BJ (cell line): ENCODE measurements around the gene CYP2W1. TPM values are rescaled to one million over a fixed set of nuclear protein-coding genes. Genes with fewer than 3 reads are reported as not detected.

Source experiments
- CTCF ChIA-PET: fragments of 350-600 bp; formaldehyde crosslinking; extraction: SDS; loops from one replicate; lab custom pipeline; 2021; ENCODE audit warnings: antibody characterized with exemption, inconsistent platforms; lab: Yijun Ruan, JAX
- POLR2A ChIA-PET: fragments of 300-600 bp; sonication (Branson Sonifier 250); formaldehyde crosslinking; extraction: SDS; loops from one replicate; lab custom pipeline; 2021; ENCODE audit warnings: antibody characterized with exemption; lab: Charles Lee
- DNase-seq: peaks from one replicate; pipeline ENCODE4 v3.0.0-alpha.2; 2011; ENCODE audit warnings: low read depth
- H3K27me3 ChIP-seq: 2 replicates; pipeline ENCODE4 v1.6.0; 2011; ENCODE audit warnings: low read length; ENCODE audit not compliant: control insufficient read depth, insufficient read depth
- H3K36me3 ChIP-seq: 2 replicates; pipeline ENCODE4 v1.5.1; 2011; ENCODE audit warnings: low read length; ENCODE audit not compliant: control insufficient read depth, insufficient read depth
- H3K4me3 ChIP-seq: 2 replicates; pipeline ENCODE4 v1.5.1; 2011; ENCODE audit warnings: low read depth, mild to moderate bottlenecking, control low read depth, low read length
- CTCF ChIP-seq: IDR thresholded peaks from 2 replicates; pipeline ENCODE4 v1.5.1; 2011; ENCODE audit warnings: low read depth, mild to moderate bottlenecking, control low read depth, inconsistent platforms, low read length, moderate library complexity; ENCODE audit not compliant: insufficient read depth
- polyA plus RNA-seq: library from polyadenylated mRNA; depleted of rRNA; stranded (reverse); fragments of >200 nt; gene quantifications from 2 replicates; pipeline ENCODE4 v1.2.3, GENCODE V29; 2011

The CYP2W1 gene
- polyA plus RNA-seq, 1 experiment, result not detected

- Histone ChIP-seq H3K4me3 (no peak overlapping the region), H3K36me3 (peaks cover 16% of the 10 kb centered on the region), H3K27me3 (no peaks in the 10 kb centered on the region)
- no peak for TF ChIP-seq CTCF
- DNase-seq, result no peak
- CTCF ChIA-PET, result no interaction called here
- POLR2A ChIA-PET, result no interaction called here
Measured at GRCh38 chr7:1010226-1010625, 27.2 kb downstream of the CYP2W1 start.

DNA sequence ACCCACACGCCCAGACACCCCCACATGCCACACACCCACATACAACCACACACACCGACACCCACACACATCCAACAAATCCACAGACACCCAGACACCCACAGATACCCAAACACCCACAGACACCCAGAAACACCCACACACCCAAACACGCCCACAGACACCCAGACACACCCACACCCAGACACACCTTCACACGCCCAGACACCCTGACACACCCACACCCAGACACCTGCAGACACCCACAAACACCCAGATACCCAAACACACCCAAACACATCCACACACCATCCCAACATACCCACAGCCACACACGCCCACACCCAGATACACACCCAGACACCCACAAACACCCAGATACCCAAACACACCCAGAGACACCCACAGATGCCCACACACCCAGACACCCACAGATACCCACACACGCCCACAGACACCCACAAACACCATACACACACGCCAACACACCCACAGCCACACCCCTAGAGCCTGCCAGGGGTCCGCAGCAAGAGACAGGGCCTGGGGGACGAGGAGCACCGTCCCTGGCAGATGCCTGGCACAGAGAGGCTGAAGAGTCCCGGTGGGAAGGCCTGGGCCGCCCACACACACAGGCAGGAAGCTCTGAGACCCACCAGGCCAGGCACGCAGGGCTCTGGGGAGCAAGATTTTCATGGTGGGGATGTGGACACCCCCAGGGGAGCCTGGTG lies 28.5 kb downstream of the CYP2W1 start:
- TF ChIP-seq CTCF, result no peak
- no peak for DNase-seq
- POLR2A ChIA-PET, result no interaction called here
- CTCF ChIA-PET, result interaction anchor here (1.2 to 2.7 kb wide), 2 partner anchors 18 to 54 kb away, joined by 6 to 17 read pairs; no protein-coding TSS in a partner anchor
- Histone ChIP-seq H3K27me3 (no peaks in the 10 kb centered on the region), H3K36me3 (peaks cover 16% of the 10 kb centered on the region), H3K4me3 (no peak overlapping the region)

- POLR2A ChIA-PET, result no interaction called here
- Histone ChIP-seq H3K4me3 (no peak overlapping the region), H3K27me3 (no peaks in the 10 kb centered on the region), H3K36me3 (peaks cover 12% of the 10 kb centered on the region)
- CTCF ChIA-PET, result interaction anchor here (1.2 to 2.7 kb wide), 2 partner anchors 19 to 54 kb away, joined by 6 to 17 read pairs; no protein-coding TSS in a partner anchor
- no peak for TF ChIP-seq CTCF
- no peak for DNase-seq
Measured at GRCh38 chr7:1012004-1012715, 29.2 kb downstream of the CYP2W1 start.

- DNase-seq, result no peak
- CTCF ChIA-PET, result interaction anchor here (1.2 to 2.7 kb wide), 2 partner anchors 20 to 53 kb away, joined by 6 to 17 read pairs; no protein-coding TSS in a partner anchor
Measured at GRCh38 chr7:1012716-1013095, 29.7 kb downstream of the CYP2W1 start.

More at GRCh38 chr7:1012716-1013095, 29.7 kb downstream of the CYP2W1 start:
- no peak overlapping the region for H3K4me3 ChIP-seq
- POLR2A ChIA-PET, result no interaction called here
- no peak for TF ChIP-seq CTCF
- H3K27me3 ChIP-seq, result no peaks in the 10 kb centered on the region
- peaks cover 10% of the 10 kb centered on the region for H3K36me3 ChIP-seq
